ENCODE results near the gene FOXJ3. TPM values are rescaled to one million over a fixed set of nuclear protein-coding genes. Genes with fewer than 3 reads are reported as not detected.

Gene FOXJ3
- total and polyA plus RNA-seq, 2 of the 13 experiments (the other 11 are each of a cell fraction or from before 2014, with no cell fraction given), result 16.6 to 48.5 TPM

DNA sequence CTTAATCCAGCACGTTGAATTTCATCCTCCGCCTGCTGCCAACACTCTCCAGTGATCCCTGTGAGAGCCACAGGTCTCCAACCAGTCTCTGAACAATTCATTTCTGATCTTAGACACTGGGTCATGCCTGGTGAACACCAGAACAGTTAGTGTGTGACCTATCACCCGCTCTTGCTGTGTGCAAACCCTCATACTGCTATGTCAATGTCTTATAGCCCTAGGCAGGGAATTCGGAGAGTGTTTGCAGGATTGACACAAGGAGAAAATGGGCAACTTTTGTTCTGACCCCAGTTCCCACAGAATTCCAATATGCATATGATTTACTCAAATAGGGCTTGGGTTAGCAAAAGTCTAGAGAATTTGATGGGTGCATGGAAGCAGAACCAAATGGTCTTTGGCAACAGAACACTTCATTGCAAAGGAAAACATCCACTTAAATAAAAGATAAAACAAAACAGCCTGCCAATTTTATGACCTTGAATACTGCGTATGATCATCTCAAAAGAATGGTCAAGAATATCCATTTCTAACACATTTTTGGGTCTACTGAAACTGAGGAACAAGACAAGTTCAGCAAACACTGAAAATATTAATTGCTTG, 204.9 kb downstream of the FOXJ3 start (continued):
- TF ChIP-seq ZNF337 (CRISPR knock-in tag; IDR thresholded peaks at IDR 0.05; ENCODE audit: borderline replicate concordance, low read depth) (no peak), ZNF160 (CRISPR knock-in tag; IDR thresholded peaks at IDR 0.05) (no peak), ZBTB7A (CRISPR knock-in tag; IDR thresholded peaks at IDR 0.05) (no peak), MEIS2 (CRISPR knock-in tag; IDR thresholded peaks at IDR 0.05) (no peak), IRF2 (CRISPR knock-in tag; IDR thresholded peaks at IDR 0.05) (no peak), NFE2L1 (CRISPR knock-in tag; IDR thresholded peaks at IDR 0.05; ENCODE audit: borderline replicate concordance) (no peak), SSRP1 (CRISPR knock-in tag; IDR thresholded peaks at IDR 0.05) (no peak)
- TF ChIP-seq, protein P1, sequence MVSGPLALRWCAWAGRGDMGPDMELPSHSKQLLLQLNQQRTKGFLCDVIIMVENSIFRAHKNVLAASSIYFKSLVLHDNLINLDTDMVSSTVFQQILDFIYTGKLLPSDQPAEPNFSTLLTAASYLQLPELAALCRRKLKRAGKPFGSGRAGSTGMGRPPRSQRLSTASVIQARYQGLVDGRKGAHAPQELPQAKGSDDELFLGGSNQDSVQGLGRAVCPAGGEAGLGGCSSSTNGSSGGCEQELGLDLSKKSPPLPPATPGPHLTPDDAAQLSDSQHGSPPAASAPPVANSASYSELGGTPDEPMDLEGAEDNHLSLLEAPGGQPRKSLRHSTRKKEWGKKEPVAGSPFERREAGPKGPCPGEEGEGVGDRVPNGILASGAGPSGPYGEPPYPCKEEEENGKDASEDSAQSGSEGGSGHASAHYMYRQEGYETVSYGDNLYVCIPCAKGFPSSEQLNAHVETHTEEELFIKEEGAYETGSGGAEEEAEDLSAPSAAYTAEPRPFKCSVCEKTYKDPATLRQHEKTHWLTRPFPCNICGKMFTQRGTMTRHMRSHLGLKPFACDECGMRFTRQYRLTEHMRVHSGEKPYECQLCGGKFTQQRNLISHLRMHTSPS (CRISPR knock-in tag; IDR thresholded peaks at IDR 0.05; ENCODE audit: low read depth), result no peak

DNA sequence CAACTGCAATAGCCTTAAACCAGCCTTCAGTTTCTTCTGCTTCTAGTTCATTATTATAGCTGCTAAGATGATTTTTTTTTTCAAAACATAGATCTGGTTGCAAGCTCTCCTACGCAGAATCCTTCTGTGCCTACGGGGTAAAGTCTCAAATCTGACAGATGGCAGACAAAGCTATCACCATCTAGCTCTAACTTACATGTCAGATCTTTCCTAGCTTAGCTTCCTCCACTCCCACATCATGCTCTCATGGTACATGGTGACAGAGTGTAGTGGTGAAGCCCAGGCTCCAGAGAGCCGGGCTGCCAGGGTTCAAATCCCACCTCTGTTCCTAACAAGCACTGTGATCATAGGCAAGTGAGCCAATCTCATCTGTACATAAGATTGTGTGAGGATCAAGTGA, 206.1 kb downstream of the FOXJ3 start:
- CTCF ChIA-PET (ENCODE audit: low intra/inter-chr PET ratio, low total read pairs), result no interaction called here
- BruUV-seq (replicated peaks), result no TSS peak
- POLR2A ChIA-PET, result no interaction called here
- Histone ChIP-seq H3K4me2 (ENCODE audit: low read depth, low read length) (no peak overlapping the region), H3K4me3 (replicated peaks in 1 of 3; ENCODE audit: insufficient read depth in 1 of 3, low read depth in 2 of 3, low read length in 3 of 3) (no peak overlapping the region), H3K27me3 (ENCODE audit: control insufficient read depth in 1 of 2, insufficient read depth in 2 of 2, low read length in 2 of 2) (peaks cover 2 to 18% of the 10 kb centered on the region in 2 experiments; a peak in 4 of 5 replicates), H3K79me2 (ENCODE audit: insufficient read depth, low read length) (no peaks in the 10 kb centered on the region), H3K9me3 (ENCODE audit: low read length) (no peaks in the 10 kb centered on the region), H3K9ac (ENCODE audit: insufficient read depth, low read depth, low read length) (no peak overlapping the region), H3K4me1 (ENCODE audit: insufficient read depth, low read length) (no peaks in the 10 kb centered on the region), H4K20me1 (ENCODE audit: insufficient read depth, low read length) (no peaks in the 10 kb centered on the region), H2AFZ (ENCODE audit: low read length) (no peak overlapping the region), H3K36me3 (replicated peaks in 1 of 2; ENCODE audit: control insufficient read depth in 1 of 2, insufficient read depth in 2 of 2, low read length in 2 of 2) (no peaks in the 10 kb centered on the region), H3K27ac (ENCODE audit: extremely low read length, insufficient read depth, low read length) (no peak overlapping the region)
- DNase-seq (ENCODE audit: low spot score) (no peak), FAIRE-seq (no peak), ATAC-seq (no peak)
- no peak for TF ChIP-seq ZNF749 (CRISPR knock-in tag; IDR thresholded peaks at IDR 0.05; ENCODE audit: borderline replicate concordance)
- TF ChIP-seq IRF2 (CRISPR knock-in tag; IDR thresholded peaks at IDR 0.05), result no peak
- TF ChIP-seq, protein P2, sequence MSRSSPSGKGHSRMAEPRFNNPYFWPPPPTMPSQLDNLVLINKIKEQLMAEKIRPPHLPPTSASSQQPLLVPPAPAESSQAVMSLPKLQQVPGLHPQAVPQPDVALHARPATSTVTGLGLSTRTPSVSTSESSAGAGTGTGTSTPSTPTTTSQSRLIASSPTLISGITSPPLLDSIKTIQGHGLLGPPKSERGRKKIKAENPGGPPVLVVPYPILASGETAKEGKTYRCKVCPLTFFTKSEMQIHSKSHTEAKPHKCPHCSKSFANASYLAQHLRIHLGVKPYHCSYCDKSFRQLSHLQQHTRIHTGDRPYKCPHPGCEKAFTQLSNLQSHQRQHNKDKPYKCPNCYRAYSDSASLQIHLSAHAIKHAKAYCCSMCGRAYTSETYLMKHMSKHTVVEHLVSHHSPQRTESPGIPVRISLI (CRISPR knock-in tag; IDR thresholded peaks at IDR 0.05; ENCODE audit: borderline replicate concordance), result no peak
- TF ChIP-seq, protein P3, sequence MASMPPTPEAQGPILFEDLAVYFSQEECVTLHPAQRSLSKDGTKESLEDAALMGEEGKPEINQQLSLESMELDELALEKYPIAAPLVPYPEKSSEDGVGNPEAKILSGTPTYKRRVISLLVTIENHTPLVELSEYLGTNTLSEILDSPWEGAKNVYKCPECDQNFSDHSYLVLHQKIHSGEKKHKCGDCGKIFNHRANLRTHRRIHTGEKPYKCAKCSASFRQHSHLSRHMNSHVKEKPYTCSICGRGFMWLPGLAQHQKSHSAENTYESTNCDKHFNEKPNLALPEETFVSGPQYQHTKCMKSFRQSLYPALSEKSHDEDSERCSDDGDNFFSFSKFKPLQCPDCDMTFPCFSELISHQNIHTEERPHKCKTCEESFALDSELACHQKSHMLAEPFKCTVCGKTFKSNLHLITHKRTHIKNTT (CRISPR knock-in tag; IDR thresholded peaks at IDR 0.05), result no peak
- TF ChIP-seq RAD21 (CRISPR knock-in tag; IDR thresholded peaks at IDR 0.05), result no peak
- TF ChIP-seq ZNF672 (CRISPR knock-in tag; IDR thresholded peaks at IDR 0.05), result no peak
- TF ChIP-seq PLRG1 (conservative IDR thresholded peaks at IDR 0.05), result no peak
- TF ChIP-seq ZNF816 (CRISPR knock-in tag; IDR thresholded peaks at IDR 0.05; ENCODE audit: borderline replicate concordance), result no peak
- TF ChIP-seq SMYD3 (CRISPR knock-in tag; IDR thresholded peaks at IDR 0.05), result no peak
- no peak for TF ChIP-seq SAP130 (CRISPR knock-in tag; IDR thresholded peaks at IDR 0.05; ENCODE audit: low read depth)
- intact Hi-C loops (cut with micrococcal nuclease; ENCODE audit: unreplicated experiment), result no loop called here
- in situ Hi-C loops (cut with HindIII; ENCODE audit: extremely low pct_ligation_motif_present, low pct_unique_long_range_greater_than_20kb), result no loop called here
- 2% methylated on average over 2 of the region's 3 CpGs for WGBS (ENCODE audit: low lambda C conversion rate)
